ENCODE results near the gene MS4A18.

Gene MS4A18

DNA sequence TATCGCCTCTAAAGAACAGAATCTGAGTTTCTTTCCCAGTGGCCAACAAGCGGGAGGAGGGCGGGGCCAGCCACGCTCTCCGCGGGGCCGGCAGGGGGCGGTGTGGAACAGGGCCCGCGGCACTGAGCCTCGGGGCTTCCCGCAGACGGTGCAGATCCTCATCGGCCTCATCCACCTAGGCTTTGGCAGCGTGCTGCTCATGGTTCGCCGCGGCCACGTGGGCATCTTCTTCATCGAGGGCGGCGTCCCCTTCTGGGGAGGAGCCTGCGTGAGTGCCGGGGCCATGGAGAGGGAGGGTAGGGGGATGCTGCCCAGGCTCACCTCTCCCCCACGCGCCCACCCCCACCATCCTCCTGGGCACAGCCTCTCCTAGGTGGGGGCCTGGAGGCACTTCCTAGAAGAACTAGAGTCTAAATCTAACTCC lies 42.9 kb downstream of the MS4A18 start:
- DNase-seq (ENCODE audit: low read depth) = no peak

- no peak for DNase-seq (ENCODE audit: low read depth)
Measured at GRCh38 chr11:60768202-60768601, 43.7 kb downstream of the MS4A18 start.

DNA sequence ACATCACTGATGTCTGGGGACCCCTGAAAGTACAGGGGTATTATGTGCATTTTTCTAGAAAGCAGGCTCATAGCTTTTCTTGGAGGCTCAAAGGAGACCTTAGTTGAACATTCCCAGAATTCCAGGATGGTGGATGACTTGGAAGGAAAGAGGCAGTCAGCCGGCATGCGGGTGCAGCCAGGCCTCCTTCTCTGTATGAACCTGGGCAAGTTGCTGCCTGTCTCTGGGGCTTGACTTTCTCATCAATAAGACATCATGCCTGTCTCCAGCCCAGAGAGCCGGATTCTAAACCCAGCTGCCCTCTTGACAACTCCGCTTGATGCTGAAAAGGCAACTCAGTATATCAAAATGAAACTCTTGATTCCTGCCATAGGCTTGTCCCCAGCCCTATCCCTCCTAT lies 44.8 kb downstream of the MS4A18 start:
- DNase-seq (ENCODE audit: low read depth) = no peak

DNA sequence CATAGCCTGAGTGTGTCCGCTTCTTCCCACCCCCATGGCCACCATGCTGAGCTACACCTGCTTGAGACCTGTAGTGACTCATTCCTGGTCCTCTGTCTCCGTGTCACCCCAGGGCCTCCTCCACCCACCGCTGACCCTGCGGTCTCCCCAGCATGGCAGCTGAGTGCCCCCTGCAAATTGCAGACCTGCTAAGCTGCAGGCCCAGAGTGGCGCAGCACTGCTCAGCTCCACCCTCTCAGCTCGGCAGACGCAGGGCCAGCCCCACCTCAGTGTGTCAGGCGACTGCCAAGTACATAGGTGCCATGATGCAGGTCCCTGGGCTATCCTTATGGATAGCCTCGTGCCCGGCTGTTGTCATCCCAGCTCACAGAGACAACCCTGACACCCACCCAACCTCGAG lies 45.3 kb downstream of the MS4A18 start:
- no peak for DNase-seq (ENCODE audit: low read depth)

DNA sequence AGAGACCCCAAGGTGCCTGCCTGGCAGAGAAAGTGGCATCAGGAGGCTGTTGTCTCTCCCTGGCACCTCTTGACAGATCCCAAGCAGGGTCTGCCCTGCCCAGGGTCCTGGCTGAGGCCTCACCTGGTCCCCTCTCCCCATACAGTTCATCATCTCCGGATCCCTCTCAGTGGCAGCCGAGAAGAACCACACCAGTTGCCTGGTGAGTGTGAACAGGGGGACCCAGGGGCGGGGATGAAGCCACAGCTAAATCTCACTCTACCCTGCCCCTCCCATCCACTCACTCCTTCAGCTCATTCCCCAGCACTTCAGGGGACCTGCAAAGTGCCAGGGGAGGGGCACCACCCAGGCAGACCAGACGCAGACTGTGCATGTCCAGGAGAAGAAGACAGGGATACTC lies 46.6 kb downstream of the MS4A18 start:
- no peak for DNase-seq (ENCODE audit: low read depth)

- peak; percentile 43 for DNase-seq (ENCODE audit: low read depth)
Measured at GRCh38 chr11:60771879-60772525, 47.5 kb downstream of the MS4A18 start.

DNA sequence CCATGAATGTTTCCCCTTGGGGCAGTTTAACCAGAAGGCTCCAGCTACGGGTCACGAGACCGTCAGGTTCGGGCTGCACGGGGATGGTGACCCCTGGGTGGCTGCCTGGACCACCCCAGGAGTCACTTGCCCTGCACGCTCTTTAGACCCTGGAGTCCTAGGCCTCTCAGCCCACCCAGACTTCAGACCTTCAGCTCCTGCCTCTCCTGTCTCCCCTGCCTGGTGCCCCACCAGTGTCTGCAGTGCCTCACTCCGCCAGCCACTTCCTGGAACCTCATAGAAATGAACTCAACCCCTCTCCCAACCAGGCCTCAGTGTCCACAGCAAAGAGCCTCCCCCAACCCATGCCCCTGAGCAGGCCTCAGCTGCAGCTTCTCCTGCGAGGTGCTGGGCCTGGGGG lies 48.1 kb downstream of the MS4A18 start:
- no peak for DNase-seq (ENCODE audit: low read depth)

GRCh38 chr11:60774726-60775125 lies 50.2 kb downstream of the MS4A18 start:
- no peak for DNase-seq (ENCODE audit: low read depth)

DNA sequence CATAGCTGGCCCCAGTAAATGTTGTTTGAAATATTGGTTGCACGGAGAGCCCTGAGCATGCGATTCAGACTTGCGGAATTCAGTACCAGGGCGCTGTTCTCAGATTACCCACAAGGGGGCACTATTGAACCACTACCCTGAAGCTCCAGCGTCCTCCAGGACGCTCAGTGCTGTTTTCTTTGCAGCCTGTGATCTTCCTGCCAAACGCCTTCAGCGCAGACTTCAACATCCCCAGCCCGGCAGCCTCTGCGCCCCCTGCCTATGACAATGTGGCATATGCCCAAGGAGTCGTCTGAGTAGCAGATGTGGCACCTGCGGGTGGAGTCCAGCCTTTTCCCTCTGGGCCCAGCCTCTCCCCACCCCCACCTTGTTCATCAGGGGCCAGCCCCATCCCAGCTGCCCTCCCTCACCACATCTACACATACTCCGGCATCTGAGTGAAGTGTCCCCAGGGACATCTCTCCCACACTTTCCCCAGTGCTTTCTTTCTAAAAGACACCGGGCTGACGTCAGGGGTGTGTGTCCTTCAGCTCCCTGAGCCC lies 51.0 kb downstream of the MS4A18 start:
- DNase-seq (ENCODE audit: low read depth) = peak; percentile 86

DNA sequence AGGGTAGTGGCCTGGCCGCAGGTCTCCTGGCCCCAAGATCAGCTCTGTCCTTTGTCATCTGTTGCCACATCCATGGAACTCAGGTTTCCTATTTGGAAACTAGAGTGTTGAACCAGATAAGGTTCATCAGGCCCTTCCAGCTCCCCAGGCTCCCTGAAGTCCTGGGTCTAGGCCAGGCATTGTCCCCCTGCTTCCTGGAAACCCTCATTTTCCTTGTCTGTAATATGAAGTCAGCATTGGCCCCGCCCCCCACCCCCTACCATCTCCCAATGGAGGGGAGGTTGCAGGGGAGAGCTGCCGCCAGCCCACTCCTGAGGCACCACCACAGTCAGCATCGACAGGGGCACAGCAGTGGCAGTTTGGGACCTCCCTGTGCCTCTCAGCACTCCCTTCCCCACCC lies 51.6 kb downstream of the MS4A18 start:
- DNase-seq (ENCODE audit: low read depth) = no peak

DNA sequence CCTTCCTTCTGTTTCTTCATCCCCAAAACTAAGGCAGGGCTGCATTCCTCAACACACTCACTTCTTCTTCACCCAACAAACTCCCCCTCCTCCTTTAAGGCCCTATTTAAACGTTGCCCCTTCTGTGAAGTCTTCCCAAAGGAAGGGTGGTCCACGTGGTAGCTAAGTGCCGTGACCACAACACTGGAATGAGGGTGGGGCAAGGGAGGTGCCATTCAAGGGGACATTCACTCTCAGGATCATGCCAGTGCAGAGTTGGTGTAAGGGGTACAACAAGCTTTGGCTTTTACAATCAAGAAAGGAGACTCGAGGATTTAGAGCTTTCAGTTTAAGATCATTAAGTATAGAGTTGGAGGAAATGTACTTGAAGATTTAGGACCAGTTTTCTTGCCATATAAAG lies 52.6 kb downstream of the MS4A18 start:
- no peak for DNase-seq (ENCODE audit: low read depth)

GRCh38 chr11:60777572-60777971 lies 53.1 kb downstream of the MS4A18 start:
- DNase-seq (ENCODE audit: low read depth) = peak; percentile 82

- no peak for DNase-seq (ENCODE audit: low read depth)
Measured at GRCh38 chr11:60780065-60780464, 55.5 kb downstream of the MS4A18 start.

GRCh38 chr11:60780774-60781173 lies 56.3 kb downstream of the MS4A18 start:
- DNase-seq (ENCODE audit: low read depth) = no peak

- no peak for DNase-seq (ENCODE audit: low read depth)
Measured at GRCh38 chr11:60781286-60781980, 56.9 kb downstream of the MS4A18 start.

DNA sequence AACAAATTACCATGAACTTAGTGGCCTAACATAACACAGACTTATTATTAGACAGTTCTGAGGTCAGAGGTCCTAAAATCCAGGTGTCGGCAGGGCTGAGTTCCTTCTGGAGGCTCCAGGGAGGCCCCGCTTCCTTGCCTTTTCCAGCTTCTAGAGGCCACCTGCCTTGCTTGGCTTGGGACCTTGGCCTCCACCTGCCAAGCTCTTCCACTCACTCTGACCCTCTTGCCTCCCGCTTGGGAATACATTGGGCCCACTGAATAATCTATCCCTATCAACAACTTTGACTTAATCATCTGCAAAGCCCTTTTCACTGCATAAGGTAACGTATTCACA lies 57.4 kb downstream of the MS4A18 start:
- no peak for DNase-seq (ENCODE audit: low read depth)

DNA sequence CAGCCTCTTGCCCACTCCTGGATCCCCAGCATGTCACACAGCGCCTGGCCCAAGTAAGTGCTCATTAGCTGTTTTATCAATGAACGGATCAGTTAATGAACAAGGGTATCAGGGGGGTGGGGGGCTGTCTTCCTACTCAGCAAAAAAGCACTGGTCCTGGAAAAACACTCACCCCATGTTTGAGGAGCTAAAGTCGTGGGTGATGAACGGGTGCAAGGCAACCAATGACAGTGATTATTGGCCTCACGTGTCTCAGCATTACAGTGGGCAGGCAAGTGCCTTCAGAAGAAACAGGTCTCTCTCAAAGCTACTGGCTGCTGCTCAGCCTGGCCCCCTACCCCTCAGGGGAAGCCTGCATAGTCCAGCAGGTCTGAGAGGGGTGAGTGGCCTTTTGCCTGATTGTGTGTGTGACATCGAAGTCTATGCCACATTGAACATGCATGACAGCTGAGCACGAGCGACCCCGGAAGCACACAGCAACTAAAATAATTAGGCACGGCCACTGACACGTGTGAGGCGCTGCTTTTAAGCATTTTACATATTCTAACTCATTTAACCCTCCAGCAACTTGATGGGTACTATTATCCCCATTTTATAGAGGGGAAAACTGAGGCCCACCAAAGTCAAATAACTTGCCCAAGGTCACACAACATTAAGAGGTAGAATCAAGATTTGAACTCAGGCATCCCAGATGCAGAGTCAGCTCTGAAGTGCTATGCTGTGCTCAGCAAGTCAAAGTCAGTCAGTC lies 58.0 kb downstream of the MS4A18 start:
- DNase-seq (ENCODE audit: low read depth) = no peak

DNA sequence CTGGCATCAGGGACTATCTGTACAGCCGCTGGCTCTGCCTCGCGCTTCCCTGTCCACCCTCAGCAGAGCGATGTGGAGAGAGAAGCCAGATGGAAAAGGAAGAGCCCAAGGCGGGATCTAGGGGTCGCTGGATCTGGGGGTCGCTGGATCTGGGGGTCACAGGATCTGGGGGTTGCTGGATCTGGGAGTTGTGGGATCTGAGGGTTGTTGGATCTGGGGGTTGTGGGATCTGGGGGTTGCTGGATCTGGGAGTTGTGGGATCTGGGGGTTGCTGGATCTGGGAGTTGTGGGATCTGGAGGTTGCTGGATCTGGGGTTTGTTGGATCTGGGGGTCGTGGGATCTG lies 58.6 kb downstream of the MS4A18 start:
- DNase-seq (ENCODE audit: low read depth) = no peak

DNA sequence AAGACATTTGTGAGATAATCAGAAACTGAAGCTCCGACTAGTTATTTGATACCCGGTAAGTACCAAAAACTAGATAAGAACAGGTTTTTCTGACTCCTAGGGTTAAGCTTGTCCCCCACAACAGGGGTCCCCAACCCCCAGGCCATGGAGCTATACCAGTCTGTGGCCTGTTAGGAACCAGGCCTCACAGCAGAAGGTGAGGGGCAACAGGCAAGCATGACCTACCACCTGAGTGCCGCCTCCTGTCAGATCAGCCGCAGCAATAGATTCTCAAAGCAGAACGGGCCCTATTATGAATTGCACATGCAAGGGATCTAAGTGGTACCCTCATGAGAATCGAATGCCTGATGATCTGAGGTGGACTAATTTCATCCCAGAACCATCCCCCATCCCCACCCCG lies 59.4 kb downstream of the MS4A18 start:
- DNase-seq (ENCODE audit: low read depth) = no peak

GRCh38 chr11:60785136-60785535 lies 60.6 kb downstream of the MS4A18 start, which contains the start of gene MS4A10:
Gene MS4A10, plus strand, starts transcription at chr11:60785333. Its CDS starts 5,003 bp downstream, at chr11:60790336.
- no peak for DNase-seq (ENCODE audit: low read depth)

GRCh38 chr11:60785806-60786361 lies 61.4 kb downstream of the MS4A18 start:
- peak; percentile 45 for DNase-seq (ENCODE audit: low read depth)

DNA sequence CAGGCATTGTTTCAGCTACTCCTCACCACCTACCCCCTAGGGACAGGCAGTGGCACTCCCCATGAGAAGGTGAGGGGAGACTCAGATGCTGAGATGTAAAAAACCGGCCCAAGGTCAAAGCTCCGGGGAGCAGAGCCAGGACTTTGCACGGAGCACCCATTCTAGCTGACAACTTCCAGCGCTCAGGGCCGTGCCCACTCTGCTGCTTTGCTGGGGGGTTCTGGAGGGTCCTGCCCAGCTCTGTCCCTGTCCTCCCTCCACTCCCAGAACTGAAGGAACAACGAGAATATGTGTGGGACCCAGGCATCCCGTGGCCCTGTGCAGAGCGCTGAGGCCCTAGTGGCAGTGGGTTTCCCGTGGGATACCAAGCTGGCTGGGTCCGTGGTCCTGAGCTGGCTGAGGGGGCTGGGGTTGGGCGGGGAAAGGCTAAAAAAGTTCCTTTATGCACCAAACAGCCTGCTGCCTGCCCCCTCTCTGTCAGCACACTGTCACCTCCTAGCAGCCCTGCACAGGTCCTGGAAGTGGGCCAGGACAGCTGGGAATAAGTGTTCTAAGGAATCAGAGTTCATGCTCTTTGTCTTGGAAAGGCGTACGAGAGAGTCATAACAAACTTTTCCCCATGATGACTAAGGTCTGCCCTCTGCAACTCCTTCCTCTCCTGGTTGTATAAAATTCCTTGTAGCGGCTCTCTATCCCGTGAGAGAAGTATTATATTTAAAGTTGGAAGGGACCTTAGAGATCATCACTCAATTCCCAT lies 62.5 kb downstream of the MS4A18 start:
- DNase-seq (ENCODE audit: low read depth) = peak; percentile 66

Data from amniotic epithelial cell (primary cell).